Dedifferentiated amniotic fluid mesenchymal stem cell (primary cell): ENCODE data around the gene PPM1M.

Experiments used
- DNase-seq: peaks from one replicate; pipeline ENCODE4 v3.0.0-alpha.2; 2016; ENCODE audit errors: extremely low spot score

PPM1M gene

DNA sequence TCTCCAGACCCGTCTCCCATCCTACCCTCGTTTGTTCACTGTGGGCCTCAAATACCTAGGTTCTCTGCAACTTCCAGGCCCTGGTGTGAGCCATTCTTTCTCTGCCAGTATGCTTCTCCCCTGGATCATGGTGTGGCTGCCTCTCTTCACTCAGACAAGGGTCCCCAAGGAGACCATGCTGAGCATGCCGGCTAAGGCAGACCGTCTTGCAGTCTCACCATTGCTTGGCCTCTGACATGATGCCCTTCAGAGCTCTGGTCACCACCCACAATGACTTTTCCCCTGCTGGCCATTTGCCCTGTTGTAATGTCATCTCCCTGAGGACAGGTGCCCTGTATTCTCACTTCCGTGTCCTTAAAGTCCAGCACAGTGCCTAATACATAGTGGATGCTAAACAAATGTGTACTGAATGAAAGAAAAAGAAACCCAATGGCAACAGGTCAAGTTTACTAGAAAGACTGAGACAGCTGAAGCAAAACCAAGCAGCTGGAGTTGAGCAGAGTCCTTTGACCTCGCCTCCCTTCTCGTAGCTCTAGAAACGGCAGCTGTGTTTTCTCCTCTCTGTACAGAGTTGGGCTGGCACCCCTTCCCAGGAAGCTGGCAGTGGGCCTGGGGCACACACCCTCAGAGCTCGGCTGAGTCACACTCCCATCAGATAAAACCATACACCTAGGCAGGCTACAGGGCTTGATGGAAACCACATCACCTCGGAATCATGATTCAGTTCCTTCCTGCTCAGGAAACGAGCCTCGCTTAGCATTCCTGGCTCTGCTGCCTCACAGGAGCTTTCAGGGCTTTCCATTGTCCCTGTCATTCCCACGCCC is 28.8 kb upstream of the PPM1M start:
- peak; percentile 43 for DNase-seq

DNA sequence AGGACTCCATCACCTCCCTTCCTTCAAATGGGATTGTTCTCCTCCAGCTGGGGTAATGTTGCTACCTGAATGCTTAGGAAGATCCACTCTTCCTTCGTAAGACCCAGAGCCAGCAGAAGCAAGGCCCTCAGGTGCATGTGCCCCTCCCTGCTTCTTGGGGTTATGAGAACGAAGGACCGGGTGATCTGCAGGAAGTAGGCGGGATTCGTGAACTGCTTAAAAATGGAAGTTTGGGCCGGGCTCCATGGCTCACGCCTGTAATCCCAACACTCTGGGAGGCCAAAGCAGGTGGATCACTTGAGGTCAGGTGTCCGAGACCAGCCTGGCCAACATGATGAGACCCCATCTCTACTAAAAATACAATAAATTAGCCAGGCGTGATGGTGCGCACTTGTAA is 28.2 kb upstream of the PPM1M start:
- DNase-seq: no peak

GRCh38 chr3:52218026-52218425 is 27.5 kb upstream of the PPM1M start:
- no peak for DNase-seq

DNA sequence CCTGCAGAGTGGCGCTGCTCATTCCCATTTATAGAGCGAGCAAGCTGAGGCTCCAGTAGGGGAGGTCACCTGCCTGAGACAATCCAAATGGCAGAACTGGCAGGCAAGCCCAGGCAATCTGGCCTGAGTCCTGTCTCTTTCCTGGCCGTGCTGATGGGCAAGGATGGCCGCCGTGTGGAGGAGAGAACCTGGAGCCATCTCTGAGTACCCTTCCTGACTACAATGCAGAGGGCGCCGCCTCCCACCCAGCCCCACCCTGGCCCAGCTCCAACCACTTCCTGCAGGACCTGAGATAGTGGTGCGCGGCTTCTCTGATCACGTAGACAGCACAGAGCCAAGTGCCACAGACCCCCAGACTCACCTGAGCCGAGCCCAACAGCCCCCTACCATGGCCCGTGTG is 27.1 kb upstream of the PPM1M start:
- no peak for DNase-seq

- DNase-seq: no peak
These were observed 26.5 kb upstream of the PPM1M start for GRCh38 chr3:52218937-52219650.

DNA sequence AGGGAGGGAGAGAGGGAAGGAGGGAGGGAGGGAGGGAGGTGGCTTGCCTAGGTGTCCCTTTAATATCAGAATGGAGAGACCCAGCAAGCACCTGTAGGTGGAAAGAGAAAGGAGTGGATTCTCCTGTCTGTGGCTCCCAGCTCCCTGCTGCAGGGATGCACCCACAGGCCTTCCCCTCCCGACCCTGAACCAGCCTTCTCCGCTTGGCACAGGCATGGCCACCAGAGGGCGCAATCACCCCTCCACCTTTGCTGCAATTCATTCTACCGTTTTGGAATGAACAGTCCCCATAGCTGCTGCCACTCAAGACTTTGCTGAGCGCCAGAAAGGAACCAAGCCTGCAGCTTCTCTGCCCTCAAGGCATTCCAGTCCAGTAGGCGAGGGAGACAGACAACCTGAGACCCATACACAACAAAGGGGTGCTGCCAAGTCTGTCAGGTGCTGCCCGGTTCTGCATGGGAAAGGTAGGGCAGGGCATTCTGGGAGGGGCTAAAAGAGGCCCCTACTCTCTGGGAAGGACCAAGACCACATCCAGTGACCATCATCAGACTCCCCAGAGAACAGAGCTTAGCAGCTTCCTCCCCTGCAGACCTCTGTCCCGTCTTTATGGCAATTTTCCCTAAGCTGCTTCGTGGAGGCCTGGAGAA is 25.1 kb upstream of the PPM1M start:
- DNase-seq: peak; percentile 68

DNA sequence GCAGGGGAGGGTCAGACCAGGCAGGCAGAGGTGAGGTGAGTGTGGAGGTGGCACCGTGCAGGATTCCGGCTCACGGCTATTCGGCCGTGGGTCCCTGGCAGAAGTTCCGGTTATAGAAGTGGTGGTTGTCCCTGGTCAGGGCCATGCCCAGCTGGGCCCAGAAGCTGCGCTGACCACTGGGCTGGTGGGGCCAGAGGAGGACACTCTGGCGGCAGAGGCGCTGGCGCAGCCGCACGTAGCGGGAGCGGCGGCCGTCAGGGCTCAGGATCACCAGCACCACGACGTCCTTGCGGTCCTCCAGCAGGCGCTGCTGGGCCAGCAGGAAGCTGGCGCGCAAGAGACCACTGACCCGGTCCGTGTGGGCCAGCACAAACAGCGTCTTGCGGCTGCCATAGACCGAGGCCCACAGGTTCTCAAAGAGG is 24.4 kb upstream of the PPM1M start:
- no peak for DNase-seq

- DNase-seq: no peak
These were observed 23.8 kb upstream of the PPM1M start for GRCh38 chr3:52221563-52222318.

DNA sequence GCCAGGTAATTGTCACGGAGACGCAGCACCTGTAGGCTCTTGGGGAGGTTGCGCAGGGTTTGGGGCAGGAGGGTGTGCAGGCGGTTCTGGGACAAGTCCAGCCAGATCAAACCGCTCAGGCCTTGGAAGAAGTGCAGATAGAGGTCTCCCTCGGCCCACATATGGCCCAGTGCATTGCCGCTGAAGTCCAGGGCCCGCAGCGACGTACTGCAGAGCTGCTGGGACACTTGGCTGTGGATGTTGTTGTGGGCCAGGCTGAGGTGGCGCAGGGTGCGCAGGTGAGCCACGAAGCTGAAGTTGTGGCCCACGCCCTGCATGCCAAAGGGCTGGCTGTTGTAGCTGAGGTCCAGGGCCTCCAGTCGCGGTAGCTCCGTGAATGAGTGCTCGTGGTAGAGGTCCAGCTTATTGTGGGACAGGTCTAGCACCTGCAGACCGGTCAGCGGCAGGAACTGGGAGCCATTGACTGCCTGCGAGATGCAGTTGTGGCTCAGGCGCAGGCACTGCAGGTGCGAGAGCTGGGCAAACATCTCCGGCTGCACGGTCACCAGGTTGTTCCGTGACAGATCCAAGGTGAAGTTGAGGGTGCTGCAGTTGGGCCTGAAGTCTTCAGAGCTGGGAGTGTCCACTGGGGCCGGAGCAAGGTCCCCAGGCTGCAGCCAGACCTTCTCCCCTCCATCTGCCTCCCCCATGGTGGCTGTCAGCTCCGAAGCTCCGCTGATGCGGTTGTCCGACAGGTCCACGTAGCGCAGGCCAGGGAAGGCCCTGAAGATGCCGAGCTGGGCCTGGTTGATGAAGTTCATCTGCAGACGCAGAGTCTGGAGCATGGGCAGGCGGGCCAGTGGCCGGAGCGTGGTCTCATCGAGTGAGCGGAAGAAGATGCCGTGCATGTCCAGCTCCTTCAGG is 23.0 kb upstream of the PPM1M start:
- DNase-seq: no peak

- no peak for DNase-seq
These were observed 21.8 kb upstream of the PPM1M start for GRCh38 chr3:52223449-52224408.

- no peak for DNase-seq
These were observed 19.9 kb upstream of the PPM1M start, which contains the start of gene TLR9 for GRCh38 chr3:52225452-52226228. Gene TLR9, minus strand, starts transcription at chr3:52225645. Its CDS starts 116 bp downstream, at chr3:52225529.

DNA sequence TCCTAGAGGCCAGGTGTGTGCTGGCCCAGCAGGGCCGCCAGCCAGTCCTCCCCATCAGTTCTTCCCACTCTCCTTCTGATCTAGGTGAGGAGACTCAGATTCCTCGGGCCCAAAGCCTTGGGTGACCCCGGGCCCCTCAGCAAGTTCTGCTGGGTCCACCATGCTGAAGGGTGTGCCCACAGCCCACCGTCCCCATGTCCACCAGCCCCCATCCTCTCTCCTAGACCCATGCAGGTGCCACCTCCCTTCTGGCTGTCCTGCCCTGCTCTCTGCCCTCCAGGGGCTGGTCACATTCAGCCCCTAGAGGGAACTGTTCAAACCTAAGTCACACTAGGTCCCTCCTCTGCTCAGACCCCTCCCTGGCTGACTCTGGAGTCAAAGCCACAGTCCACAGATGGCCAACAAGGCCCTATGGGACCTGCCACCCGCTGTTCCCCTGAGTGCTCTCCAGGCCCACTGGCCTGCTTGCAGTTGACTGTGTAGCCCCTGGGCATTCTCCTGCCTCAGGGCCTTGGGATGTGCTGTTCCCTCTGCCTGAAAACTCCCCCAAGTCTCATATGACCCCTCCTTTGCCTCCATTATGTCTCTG is 19.2 kb upstream of the PPM1M start:
- DNase-seq: no peak

GRCh38 chr3:52227117-52227516 is 18.4 kb upstream of the PPM1M start:
- DNase-seq: no peak

GRCh38 chr3:52227766-52228165 is 17.8 kb upstream of the PPM1M start:
- no peak for DNase-seq

- DNase-seq: no peak
These were observed 17.3 kb upstream of the PPM1M start for GRCh38 chr3:52228266-52228665.

GRCh38 chr3:52228751-52229291 is 16.7 kb upstream of the PPM1M start:
- no peak for DNase-seq

DNA sequence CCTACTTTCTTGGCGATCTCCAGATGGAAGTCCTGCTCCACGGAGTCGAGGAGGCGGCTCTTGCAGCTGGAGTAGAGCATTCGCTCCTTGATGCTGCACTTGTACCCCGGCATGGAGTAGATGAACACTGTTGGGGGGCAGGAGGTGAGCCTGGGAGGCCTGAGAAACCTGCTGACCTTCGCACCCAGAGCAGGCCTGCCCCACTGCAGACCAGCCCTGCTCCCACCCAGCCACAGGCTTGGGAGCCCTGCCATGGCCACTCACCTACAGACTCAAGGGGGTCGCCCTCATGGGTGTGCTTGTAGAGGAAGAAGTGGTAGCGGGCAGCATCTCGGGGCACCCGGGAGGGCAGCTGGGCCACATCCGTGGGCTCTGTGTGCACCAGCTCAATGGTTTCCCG is 15.9 kb upstream of the PPM1M start:
- no peak for DNase-seq

- DNase-seq: no peak
These were observed 15.1 kb upstream of the PPM1M start for GRCh38 chr3:52230461-52230860.
